Epithelial cell of esophagus (primary cell): ENCODE measurements around the gene NKAIN2.
"Not testable (repeated sequence)": the region's sequence is repeated elsewhere in the genome, so short reads cannot be mapped to it uniquely, and the experiment has no call there.

Experiments
- DNase-seq: peaks from one replicate; pipeline ENCODE4 v3.0.0; 2010; ENCODE audit warnings: low read depth
- H3K4me3 ChIP-seq: 2 replicates; pipeline ENCODE4 v1.5.1; 2011; ENCODE audit warnings: mild to moderate bottlenecking, low read length, control low read depth
- CTCF ChIP-seq: IDR thresholded peaks from 2 replicates; pipeline ENCODE4 v1.5.1; 2011; ENCODE audit warnings: low read depth, mild to moderate bottlenecking, low read length, control low read depth, inconsistent platforms; ENCODE audit not compliant: insufficient read depth; ENCODE audit errors: missing control alignments

The NKAIN2 gene

GRCh38 chr6:124393536-124393935, 589.9 kb downstream of the NKAIN2 start:
- no peak for TF ChIP-seq CTCF
- peak; percentile 22 for DNase-seq

GRCh38 chr6:124396361-124396760, 592.7 kb downstream of the NKAIN2 start:
- DNase-seq = no peak
- no peak overlapping the region for H3K4me3 ChIP-seq
- TF ChIP-seq CTCF = no peak

More at GRCh38 chr6:124393536-124393935, 589.9 kb downstream of the NKAIN2 start:
- no peak overlapping the region for H3K4me3 ChIP-seq

- H3K4me3 ChIP-seq = no peak overlapping the region
- DNase-seq = peak; percentile 4
- TF ChIP-seq CTCF = peak; percentile 32
Observed at GRCh38 chr6:124400261-124400999, 596.8 kb downstream of the NKAIN2 start.

- H3K4me3 ChIP-seq, DNase-seq: not testable (repeated sequence)
Observed at GRCh38 chr6:124410425-124410824, 606.8 kb downstream of the NKAIN2 start.

GRCh38 chr6:124412657-124413056, 609.0 kb downstream of the NKAIN2 start:
- H3K4me3 ChIP-seq, DNase-seq: not testable (repeated sequence)

- TF ChIP-seq CTCF = no peak
- no peak for DNase-seq
- no peak overlapping the region for H3K4me3 ChIP-seq
Observed at GRCh38 chr6:124420116-124420840, 616.6 kb downstream of the NKAIN2 start.

- H3K4me3 ChIP-seq = no peak overlapping the region
- TF ChIP-seq CTCF = no peak
- no peak for DNase-seq
Observed at GRCh38 chr6:124423621-124424020, 620.0 kb downstream of the NKAIN2 start.
